ACC112 (cell line): ENCODE data around the gene PHF12.

Experiments used
- H2AFZ ChIP-seq: fragments of 200-600 bp; sonication (generic); one replicate; pipeline ENCODE4 v1.6.0; 2017; ENCODE audit warnings: antibody characterized with exemption, low read length; ENCODE audit not compliant: unreplicated experiment
- H3K27ac ChIP-seq: fragments of 200-600 bp; sonication (generic); 2 replicates; pipeline ENCODE4 v1.5.1; 2014; ENCODE audit warnings: low read depth, mild to moderate bottlenecking, antibody characterized with exemption, low read length, moderate library complexity
- H3K27me3 ChIP-seq: fragments of 200-600 bp; sonication (generic); 2 replicates; pipeline ENCODE4 v1.6.1; 2014; ENCODE audit warnings: mild to moderate bottlenecking, antibody characterized with exemption, low read length, moderate library complexity, mixed read lengths; ENCODE audit not compliant: insufficient read depth
- H3K36me3 ChIP-seq: fragments of 200-600 bp; sonication (generic); 2 replicates; pipeline ENCODE4 v1.6.1; 2016; ENCODE audit warnings: mild to moderate bottlenecking, antibody characterized with exemption, low read length, moderate library complexity, mixed read lengths; ENCODE audit not compliant: insufficient read depth
- H3K4me1 ChIP-seq: fragments of 200-600 bp; sonication (generic); one replicate; pipeline ENCODE4 v1.6.1; 2016; ENCODE audit warnings: low read length, mixed read lengths; ENCODE audit not compliant: insufficient read depth, unreplicated experiment, control insufficient read depth
- H3K4me3 ChIP-seq: fragments of 200-600 bp; sonication (generic); 2 replicates; pipeline ENCODE4 v1.5.1; 2014; ENCODE audit warnings: mild to moderate bottlenecking, low read depth, low read length
- H3K79me2 ChIP-seq: fragments of 200-600 bp; sonication (generic); one replicate; pipeline ENCODE4 v1.6.0; 2016; ENCODE audit warnings: low read length; ENCODE audit not compliant: control insufficient read depth, unreplicated experiment, insufficient read depth

PHF12 gene

GRCh38 chr17:28974451-28974850 lies 23.1 kb upstream of the PHF12 start:
- H3K36me3 ChIP-seq = no peaks in the 10 kb centered on the region
- H3K4me1 ChIP-seq = no peaks in the 10 kb centered on the region
- no peak overlapping the region for H3K27ac ChIP-seq
- no peak overlapping the region for H3K4me3 ChIP-seq
- H2AFZ ChIP-seq = no peak overlapping the region
- no peaks in the 10 kb centered on the region for H3K79me2 ChIP-seq
- peaks cover 67% of the 10 kb centered on the region for H3K27me3 ChIP-seq

- peaks cover 3% of the 10 kb centered on the region for H3K4me1 ChIP-seq
- no peak overlapping the region for H3K27ac ChIP-seq
- peaks cover 65% of the 10 kb centered on the region for H3K27me3 ChIP-seq
- no peak overlapping the region for H3K4me3 ChIP-seq
- H2AFZ ChIP-seq = no peak overlapping the region
- H3K79me2 ChIP-seq = no peaks in the 10 kb centered on the region
- H3K36me3 ChIP-seq = no peaks in the 10 kb centered on the region
Measured at GRCh38 chr17:28973425-28973824, 22.1 kb upstream of the PHF12 start.

GRCh38 chr17:28972437-28972836 lies 21.1 kb upstream of the PHF12 start:
- Histone ChIP-seq H3K79me2 (no peaks in the 10 kb centered on the region), H3K27ac (no peak overlapping the region), H3K4me3 (no peak overlapping the region), H2AFZ (no peak overlapping the region), H3K27me3 (peaks cover 56% of the 10 kb centered on the region), H3K36me3 (no peaks in the 10 kb centered on the region), H3K4me1 (peaks cover 3% of the 10 kb centered on the region)

DNA sequence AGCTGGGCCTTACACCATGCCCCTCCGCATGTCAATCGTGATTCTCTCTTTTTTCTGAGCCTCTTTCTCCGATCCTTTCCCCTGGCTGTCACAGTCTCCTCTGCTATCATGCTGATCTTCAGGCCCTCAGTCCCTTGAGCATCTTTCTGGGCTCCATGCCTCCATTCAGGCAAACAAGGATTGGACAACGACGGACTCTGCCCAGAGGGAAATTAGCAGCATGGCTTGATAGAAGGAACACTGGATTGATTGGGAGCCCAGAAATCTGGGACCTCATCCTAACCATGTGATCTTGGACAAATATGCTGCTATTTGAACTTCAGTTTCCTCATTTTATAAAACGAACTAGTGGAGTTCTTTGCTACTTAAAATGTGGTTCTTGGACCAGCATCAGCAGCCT lies 19.6 kb upstream of the PHF12 start:
- Histone ChIP-seq H3K4me3 (no peak overlapping the region), H3K27ac (no peak overlapping the region), H2AFZ (no peak overlapping the region), H3K27me3 (peaks cover 53% of the 10 kb centered on the region), H3K36me3 (no peaks in the 10 kb centered on the region), H3K79me2 (no peaks in the 10 kb centered on the region), H3K4me1 (peaks cover 3% of the 10 kb centered on the region)

- Histone ChIP-seq H3K27me3 (peaks cover 49% of the 10 kb centered on the region), H3K79me2 (no peaks in the 10 kb centered on the region), H3K27ac (no peak overlapping the region), H3K4me3 (no peak overlapping the region), H3K36me3 (no peaks in the 10 kb centered on the region), H3K4me1 (peaks cover 3% of the 10 kb centered on the region), H2AFZ (no peak overlapping the region)
Measured at GRCh38 chr17:28969706-28970393, 18.5 kb upstream of the PHF12 start.

DNA sequence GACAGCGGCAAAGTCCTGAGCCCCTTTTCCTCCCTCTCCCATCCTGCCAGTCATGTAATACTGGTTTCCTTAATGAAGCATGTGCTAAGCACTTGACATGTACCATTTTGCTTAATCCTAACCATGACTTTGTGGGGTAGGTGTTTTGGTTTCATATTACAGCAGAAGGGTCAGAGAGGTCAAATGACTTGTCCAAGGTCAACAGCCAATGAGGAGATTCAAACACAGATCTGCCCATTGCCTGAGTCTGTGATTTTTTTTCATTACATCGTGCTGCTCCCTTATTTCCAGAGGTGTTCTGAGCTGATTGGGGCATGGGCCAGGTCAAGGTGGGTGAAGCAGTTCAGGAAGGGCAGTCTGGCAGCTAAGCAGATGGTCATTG lies 17.6 kb upstream of the PHF12 start:
- Histone ChIP-seq H3K27ac (no peak overlapping the region), H3K36me3 (no peaks in the 10 kb centered on the region), H3K27me3 (peaks cover 42% of the 10 kb centered on the region), H3K4me3 (no peak overlapping the region), H3K4me1 (peaks cover 9% of the 10 kb centered on the region), H2AFZ (no peak overlapping the region), H3K79me2 (no peaks in the 10 kb centered on the region)

DNA sequence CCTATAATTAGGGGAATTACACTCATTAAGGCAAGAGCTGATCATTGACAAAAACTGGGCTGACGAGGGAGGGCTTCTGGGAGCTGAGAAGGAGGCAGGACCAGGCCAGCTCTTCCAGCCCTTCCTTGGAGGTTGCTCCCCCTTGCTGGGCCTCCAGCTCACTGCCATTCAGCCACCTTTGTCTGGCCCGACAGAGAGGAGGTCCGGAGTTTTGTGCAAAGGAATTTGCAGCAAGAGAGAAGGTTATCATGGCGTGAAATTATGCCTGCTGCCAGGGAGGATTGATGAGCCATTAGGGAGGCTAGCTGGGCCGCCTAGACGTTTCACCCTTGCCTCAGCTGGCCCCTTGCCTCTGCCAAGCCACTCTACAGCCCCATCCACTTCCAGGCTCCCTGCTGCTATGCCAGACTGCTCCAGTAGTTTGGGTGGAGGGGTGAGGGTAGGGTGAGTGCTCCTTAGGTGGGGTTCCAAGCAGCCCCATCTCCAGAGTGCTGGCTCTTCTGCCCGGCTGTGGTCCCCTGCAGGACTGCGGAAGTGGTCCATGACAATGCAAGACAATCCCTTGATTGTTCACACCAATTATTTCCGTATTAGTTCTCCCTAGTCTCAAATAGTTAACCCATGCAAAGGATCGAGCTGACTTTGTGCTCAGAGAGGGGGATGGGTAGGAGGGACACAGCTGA lies 17.1 kb upstream of the PHF12 start:
- no peak overlapping the region for H2AFZ ChIP-seq
- H3K36me3 ChIP-seq = no peaks in the 10 kb centered on the region
- H3K27me3 ChIP-seq = peaks cover 37% of the 10 kb centered on the region
- peaks cover 9% of the 10 kb centered on the region for H3K4me1 ChIP-seq
- no peak overlapping the region for H3K4me3 ChIP-seq
- no peaks in the 10 kb centered on the region for H3K79me2 ChIP-seq
- no peak overlapping the region for H3K27ac ChIP-seq

GRCh38 chr17:28967221-28968135 lies 16.2 kb upstream of the PHF12 start:
- peaks cover 35% of the 10 kb centered on the region for H3K27me3 ChIP-seq
- H2AFZ ChIP-seq = no peak overlapping the region
- no peak overlapping the region for H3K4me3 ChIP-seq
- no peaks in the 10 kb centered on the region for H3K36me3 ChIP-seq
- H3K27ac ChIP-seq = no peak overlapping the region
- peaks cover 9% of the 10 kb centered on the region for H3K4me1 ChIP-seq
- H3K79me2 ChIP-seq = no peaks in the 10 kb centered on the region

- Histone ChIP-seq H3K4me1 (peaks cover 9% of the 10 kb centered on the region), H3K27me3 (peaks cover 5% of the 10 kb centered on the region; the same call in 1 of the 2 replicates), H2AFZ (no peak overlapping the region), H3K27ac (no peak overlapping the region), H3K79me2 (no peaks in the 10 kb centered on the region), H3K4me3 (no peak overlapping the region), H3K36me3 (no peaks in the 10 kb centered on the region)
Measured at GRCh38 chr17:28963841-28964240, 12.5 kb upstream of the PHF12 start.

- Histone ChIP-seq H3K79me2 (no peaks in the 10 kb centered on the region), H3K4me1 (peaks cover 6% of the 10 kb centered on the region), H3K36me3 (no peaks in the 10 kb centered on the region), H2AFZ (no peak overlapping the region), H3K27ac (no peak overlapping the region), H3K4me3 (no peak overlapping the region), H3K27me3 (peaks cover 3% of the 10 kb centered on the region; the same call in 1 of the 2 replicates)
Measured at GRCh38 chr17:28963055-28963611, 11.8 kb upstream of the PHF12 start.
